HepG2 (cell line): ENCODE measurements around the gene SEC14L6. TPM values are rescaled to one million over a fixed set of nuclear protein-coding genes. Genes with fewer than 3 reads are reported as not detected.

ENCODE experiments used
- ATAC-seq: fragments of 200-7000 bp; cut with Tn5 transposase; 3 replicates; pipeline ENCODE4 v1.9.1; 2020; ENCODE audit warnings: mild to moderate bottlenecking, moderate library complexity
- BruUV-seq: library from RNA; stranded (reverse); fragments of 400-500 nt; replicated peaks from 2 replicates; lab custom pipeline; 2021; lab: Mats Ljungman, UMichigan
- CTCF ChIA-PET: fragments of 300-600 bp; formaldehyde crosslinking; extraction: SDS; loops from one replicate; lab custom pipeline; 2021; ENCODE audit warnings: low total read pairs, inconsistent platforms, low intra/inter-chr PET ratio; lab: Yijun Ruan, JAX
- POLR2A ChIA-PET: fragments of 350-600 bp; sonication (Branson Sonifier 250); formaldehyde crosslinking; loops from one replicate; lab custom pipeline; 2020; ENCODE audit warnings: antibody characterized with exemption, inconsistent platforms; lab: Yijun Ruan, JAX
- DNase-seq: peaks from one replicate; pipeline ENCODE4 v3.0.0-alpha.2; 2015; ENCODE audit warnings: low spot score
- FAIRE-seq: peaks from 3 replicates; lab custom pipeline; 2011; peaks lifted over from hg19 to GRCh38; lab: Jason Lieb, UNC
- H2AFZ ChIP-seq: one replicate; pipeline ENCODE4 v1.6.1; 2011; ENCODE audit warnings: low read length, inconsistent platforms
- H3K27ac ChIP-seq: fragments of 300-600 bp; 3 replicates; pipeline ENCODE4 v1.8.0; 2011; ENCODE audit warnings: mixed run types, mild to moderate bottlenecking, mixed read lengths, low read length, inconsistent platforms; ENCODE audit not compliant: insufficient read depth; ENCODE audit errors: extremely low read length
- H3K27me3 ChIP-seq, 2 experiments: fragments of 200-600 bp in 1 of 2; 2 replicates in 1 of 2; 3 replicates in 1 of 2; pipeline versions ENCODE4 v1.6.0 to v1.8.0; 2011; ENCODE audit warnings: low read length in 2 of 2, mild to moderate bottlenecking in 2 of 2, moderate library complexity in 2 of 2, inconsistent platforms in 1 of 2; ENCODE audit not compliant: insufficient read depth in 2 of 2, control insufficient read depth in 1 of 2
- H3K36me3 ChIP-seq, 2 experiments: fragments of 200-600 bp in 1 of 2; replicated peaks in 1 of 2; 2 replicates in 1 of 2; 3 replicates in 1 of 2; pipeline versions ENCODE4 v1.5.1 to v1.8.0; 2011; ENCODE audit warnings: low read length in 2 of 2, inconsistent platforms in 1 of 2; ENCODE audit not compliant: insufficient read depth in 2 of 2, control insufficient read depth in 1 of 2
- H3K4me1 ChIP-seq: 2 replicates; pipeline ENCODE4 v1.5.1; 2012; ENCODE audit warnings: low read length, inconsistent platforms; ENCODE audit not compliant: insufficient read depth
- H3K4me2 ChIP-seq: 2 replicates; pipeline ENCODE4 v1.6.0; 2011; ENCODE audit warnings: low read depth, low read length, inconsistent platforms
- H3K4me3 ChIP-seq, 3 experiments: fragments of 200-600 bp in 1 of 3; sonication (generic), shearing (Covaris generic) in 1 of 3; replicated peaks in 1 of 3; 2 replicates each; pipeline ENCODE4 v1.5.1; 2011 to 2016; ENCODE audit warnings: low read length in 3 of 3, inconsistent platforms in 2 of 3, low read depth in 2 of 3, mild to moderate bottlenecking in 2 of 3, control low read depth in 1 of 3, mixed read lengths in 1 of 3; ENCODE audit not compliant: insufficient read depth in 1 of 3
- H3K79me2 ChIP-seq: one replicate; pipeline ENCODE4 v1.6.1; 2011; ENCODE audit warnings: low read length, inconsistent platforms; ENCODE audit not compliant: insufficient read depth
- H3K9ac ChIP-seq: 2 replicates; pipeline ENCODE4 v1.6.0; 2011; ENCODE audit warnings: mild to moderate bottlenecking, low read depth, low read length, inconsistent platforms; ENCODE audit not compliant: insufficient read depth
- H3K9me3 ChIP-seq: 2 replicates; pipeline ENCODE4 v1.5.1; 2012; ENCODE audit warnings: mild to moderate bottlenecking, low read length
- H4K20me1 ChIP-seq: 2 replicates; pipeline ENCODE4 v1.6.0; 2011; ENCODE audit warnings: inconsistent platforms, mild to moderate bottlenecking, low read length, moderate library complexity; ENCODE audit not compliant: insufficient read depth
- ATRX ChIP-seq: sonication (generic); formaldehyde crosslinking; IDR thresholded peaks from 2 replicates; pipeline ENCODE4 v1.4.0; 2020; ENCODE audit warnings: missing genetic modification reagents, borderline replicate concordance
- IKZF5 ChIP-seq: IDR thresholded peaks from 2 replicates; pipeline ENCODE4 v1.6.1; 2018; ENCODE audit warnings: missing genetic modification reagents, mild to moderate bottlenecking, missing compliant biosample characterization
- KAT7 ChIP-seq: IDR thresholded peaks from 2 replicates; pipeline ENCODE4 v1.6.1; 2018; ENCODE audit warnings: borderline replicate concordance, missing compliant biosample characterization
- NCOA2 ChIP-seq: sonication (generic); formaldehyde crosslinking; IDR thresholded peaks from 2 replicates; pipeline ENCODE4 v1.8.0; 2022; ENCODE audit warnings: inconsistent platforms
- SSRP1 ChIP-seq: IDR thresholded peaks from 2 replicates; pipeline ENCODE4 v1.6.1; 2016; ENCODE audit warnings: control low read depth
- TRIM24 ChIP-seq: sonication (generic); formaldehyde crosslinking; IDR thresholded peaks from 2 replicates; pipeline ENCODE4 v1.8.0; 2022; ENCODE audit warnings: mild to moderate bottlenecking, missing genetic modification reagents
- ZNF782 ChIP-seq: sonication (generic); formaldehyde crosslinking; IDR thresholded peaks from 2 replicates; pipeline ENCODE4 v1.4.0; 2020; ENCODE audit warnings: missing genetic modification reagents, mild to moderate bottlenecking, borderline replicate concordance
- ZSCAN25 ChIP-seq: sonication (generic); formaldehyde crosslinking; IDR thresholded peaks from 2 replicates; pipeline ENCODE4 v1.8.0; 2022; ENCODE audit warnings: mild to moderate bottlenecking, missing genetic modification reagents
- WGBS: methylation state at CpG from one replicate; pipeline ENCODE4 v1.1.6; 2017; ENCODE audit warnings: low lambda C conversion rate; 5-methylcytosine and 5-hydroxymethylcytosine counted together
- in situ Hi-C: cut with HindIII; loops from 2 replicates; pipeline ENCODE4 v1.10.0; 2017; ENCODE audit warnings: low pct_unique_long_range_greater_than_20kb; ENCODE audit not compliant: extremely low pct_ligation_motif_present
- intact Hi-C: fragments of 100-400 bp; cut with micrococcal nuclease; formaldehyde crosslinking; loops from one replicate; pipeline ENCODE4 v1.10.0; 2022; ENCODE audit not compliant: unreplicated experiment
- polyA plus RNA-seq, 8 experiments: library from polyadenylated mRNA; depleted of rRNA in 3 of 8; stranded (reverse) in 7 of 8; unstranded in 1 of 8; fragments of >200 nt; fragmentation: Illumina TruSeq in 4 of 8; extraction: Trizol in 4 of 8; gene quantifications; 2 replicates each; pipeline versions ENCODE4 v1.2.1 to v1.2.3, GENCODE V29; 2011 to 2016; ENCODE audit warnings: low read depth in 4 of 8, missing spikeins in 1 of 8, mixed read lengths in 1 of 8; ENCODE audit not compliant: insufficient read depth in 1 of 8
- total RNA-seq, 5 experiments: library from RNA; depleted of rRNA; stranded (reverse); fragments of >200 nt; fragmentation: Illumina TruSeq; extraction: Trizol; gene quantifications; 2 replicates each; pipeline ENCODE4 v1.2.3, GENCODE V29; 2016; ENCODE audit warnings: low read depth in 1 of 5
- TF ChIP-seq, protein P1 (sequence below): sonication (generic); formaldehyde crosslinking; IDR thresholded peaks from 2 replicates; pipeline ENCODE4 v1.4.0; 2020; ENCODE audit warnings: missing genetic modification reagents

SEC14L6 gene
- total and polyA plus RNA-seq, 2 of the 13 experiments (the other 11 are each of a cell fraction or from before 2014, with no cell fraction given): 0.09 to 9.3 TPM

- TF ChIP-seq, protein P1, sequence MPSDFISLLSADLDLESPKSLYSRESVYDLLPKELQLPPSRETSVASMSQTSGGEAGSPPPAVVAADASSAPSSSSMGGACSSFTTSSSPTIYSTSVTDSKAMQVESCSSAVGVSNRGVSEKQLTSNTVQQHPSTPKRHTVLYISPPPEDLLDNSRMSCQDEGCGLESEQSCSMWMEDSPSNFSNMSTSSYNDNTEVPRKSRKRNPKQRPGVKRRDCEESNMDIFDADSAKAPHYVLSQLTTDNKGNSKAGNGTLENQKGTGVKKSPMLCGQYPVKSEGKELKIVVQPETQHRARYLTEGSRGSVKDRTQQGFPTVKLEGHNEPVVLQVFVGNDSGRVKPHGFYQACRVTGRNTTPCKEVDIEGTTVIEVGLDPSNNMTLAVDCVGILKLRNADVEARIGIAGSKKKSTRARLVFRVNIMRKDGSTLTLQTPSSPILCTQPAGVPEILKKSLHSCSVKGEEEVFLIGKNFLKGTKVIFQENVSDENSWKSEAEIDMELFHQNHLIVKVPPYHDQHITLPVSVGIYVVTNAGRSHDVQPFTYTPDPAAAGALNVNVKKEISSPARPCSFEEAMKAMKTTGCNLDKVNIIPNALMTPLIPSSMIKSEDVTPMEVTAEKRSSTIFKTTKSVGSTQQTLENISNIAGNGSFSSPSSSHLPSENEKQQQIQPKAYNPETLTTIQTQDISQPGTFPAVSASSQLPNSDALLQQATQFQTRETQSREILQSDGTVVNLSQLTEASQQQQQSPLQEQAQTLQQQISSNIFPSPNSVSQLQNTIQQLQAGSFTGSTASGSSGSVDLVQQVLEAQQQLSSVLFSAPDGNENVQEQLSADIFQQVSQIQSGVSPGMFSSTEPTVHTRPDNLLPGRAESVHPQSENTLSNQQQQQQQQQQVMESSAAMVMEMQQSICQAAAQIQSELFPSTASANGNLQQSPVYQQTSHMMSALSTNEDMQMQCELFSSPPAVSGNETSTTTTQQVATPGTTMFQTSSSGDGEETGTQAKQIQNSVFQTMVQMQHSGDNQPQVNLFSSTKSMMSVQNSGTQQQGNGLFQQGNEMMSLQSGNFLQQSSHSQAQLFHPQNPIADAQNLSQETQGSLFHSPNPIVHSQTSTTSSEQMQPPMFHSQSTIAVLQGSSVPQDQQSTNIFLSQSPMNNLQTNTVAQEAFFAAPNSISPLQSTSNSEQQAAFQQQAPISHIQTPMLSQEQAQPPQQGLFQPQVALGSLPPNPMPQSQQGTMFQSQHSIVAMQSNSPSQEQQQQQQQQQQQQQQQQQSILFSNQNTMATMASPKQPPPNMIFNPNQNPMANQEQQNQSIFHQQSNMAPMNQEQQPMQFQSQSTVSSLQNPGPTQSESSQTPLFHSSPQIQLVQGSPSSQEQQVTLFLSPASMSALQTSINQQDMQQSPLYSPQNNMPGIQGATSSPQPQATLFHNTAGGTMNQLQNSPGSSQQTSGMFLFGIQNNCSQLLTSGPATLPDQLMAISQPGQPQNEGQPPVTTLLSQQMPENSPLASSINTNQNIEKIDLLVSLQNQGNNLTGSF (CRISPR knock-in tag): no peak
- no peak for TF ChIP-seq KAT7 (CRISPR knock-in tag)
- peak; percentile 95 for TF ChIP-seq ZSCAN25
- peak; percentile 56; the same call in 1 of the 2 replicates for TF ChIP-seq IKZF5
Measured at GRCh38 chr22:30485362-30485988, 61.1 kb downstream of the SEC14L6 start (continued).

DNA sequence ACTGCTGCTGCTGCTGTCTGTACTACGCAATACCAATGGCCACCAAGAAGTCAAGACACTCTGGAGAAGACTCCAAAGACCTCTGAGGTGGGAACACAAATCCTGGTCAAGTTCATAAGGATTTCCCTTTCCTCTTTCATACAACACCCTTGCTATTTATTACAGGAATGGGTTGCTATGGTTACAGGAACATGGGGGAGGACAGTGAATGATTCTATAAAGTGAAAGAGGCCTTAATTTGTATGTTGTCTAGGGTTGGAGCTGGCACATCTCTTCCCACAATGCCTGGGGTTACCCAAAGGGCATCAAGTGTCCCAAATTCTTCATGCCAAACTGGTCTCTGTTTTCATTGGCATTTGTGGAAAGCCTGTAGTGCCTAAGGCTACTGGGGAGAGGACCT lies 63.4 kb downstream of the SEC14L6 start:
- no peak overlapping the region for H3K9ac ChIP-seq
- H3K4me1 ChIP-seq: no peaks in the 10 kb centered on the region
- H3K27me3 ChIP-seq: peaks cover 2 to 10% of the 10 kb centered on the region in 2 experiments; a peak in 4 of 5 replicates
- no TSS peak for BruUV-seq
- no peaks in the 10 kb centered on the region for H3K36me3 ChIP-seq
- no peaks in the 10 kb centered on the region for H4K20me1 ChIP-seq
- no peak overlapping the region for H3K4me3 ChIP-seq
- no peak for TF ChIP-seq SSRP1
- no peak for TF ChIP-seq ZNF782 (CRISPR knock-in tag)
- TF ChIP-seq TRIM24 (CRISPR knock-in tag): no peak
- TF ChIP-seq NCOA2: no peak
- TF ChIP-seq ATRX: no peak
- POLR2A ChIA-PET: no interaction called here
- no peaks in the 10 kb centered on the region for H3K79me2 ChIP-seq
- FAIRE-seq (no peak), ATAC-seq (no peak), DNase-seq (no peak)
- in situ Hi-C loops: loop anchor here (10.0 kb wide), 1 partner anchor 218 kb away; the partner anchor contains the start of gene OSM
- 50% methylated on average over 1 of the region's 1 CpG for WGBS
- no peak overlapping the region for H2AFZ ChIP-seq
- no peak overlapping the region for H3K4me2 ChIP-seq
- CTCF ChIA-PET: no interaction called here
- H3K27ac ChIP-seq: no peak overlapping the region
- H3K9me3 ChIP-seq: no peaks in the 10 kb centered on the region
- intact Hi-C loops: no loop called here
